Endothelial cell (in vitro differentiated cells): ENCODE results near the gene PGF. TPM values are rescaled to one million over a fixed set of nuclear protein-coding genes. Genes with fewer than 3 reads are reported as not detected.

ENCODE experiments used
- DNase-seq: peaks from one replicate; pipeline ENCODE4 v3.0.0; 2021; ENCODE audit warnings: low spot score
- H3K27ac Mint-ChIP-seq: one replicate; pipeline ENCODE4 v1.8.0; 2021; ENCODE audit warnings: mixed read lengths, inconsistent platforms; ENCODE audit not compliant: unreplicated experiment
- H3K27me3 Mint-ChIP-seq: one replicate; pipeline ENCODE4 v1.8.0; 2021; ENCODE audit warnings: mild to moderate bottlenecking, moderate library complexity, mixed read lengths, inconsistent platforms; ENCODE audit not compliant: unreplicated experiment
- H3K36me3 Mint-ChIP-seq: one replicate; pipeline ENCODE4 v1.8.0; 2021; ENCODE audit warnings: mild to moderate bottlenecking, low read depth, mixed read lengths, inconsistent platforms; ENCODE audit not compliant: unreplicated experiment
- H3K4me1 Mint-ChIP-seq: one replicate; pipeline ENCODE4 v1.8.0; 2021; ENCODE audit warnings: mild to moderate bottlenecking, mixed read lengths, inconsistent platforms; ENCODE audit not compliant: unreplicated experiment
- H3K4me3 Mint-ChIP-seq: one replicate; pipeline ENCODE4 v1.8.0; 2021; ENCODE audit warnings: mild to moderate bottlenecking, mixed read lengths, inconsistent platforms; ENCODE audit not compliant: unreplicated experiment
- H3K9me3 Mint-ChIP-seq: one replicate; pipeline ENCODE4 v1.8.0; 2021; ENCODE audit warnings: mixed read lengths, inconsistent platforms; ENCODE audit not compliant: unreplicated experiment
- total RNA-seq: library from RNA; stranded (reverse); fragmentation: NEBNext Ultra II Directional; extraction: Animal tissue kit (Norgen Biotek cat#: 25700); gene quantifications from one replicate; pipeline ENCODE4 v1.2.1, GENCODE V29; 2021; ENCODE audit not compliant: unreplicated experiment
- TF ChIP-seq, protein P1 (sequence below): fragments of 200-600 bp; sonication (generic); IDR thresholded peaks from one replicate; pipeline ENCODE4 v1.5.0; 2021; ENCODE audit warnings: antibody characterized with exemption; ENCODE audit not compliant: unreplicated experiment

The PGF gene
- total RNA-seq, 1 donor from 2014 or later: 6.5 TPM

- no peak for DNase-seq
- no peaks in the 10 kb centered on the region for H3K9me3 Mint-ChIP-seq
- TF ChIP-seq, protein P1, sequence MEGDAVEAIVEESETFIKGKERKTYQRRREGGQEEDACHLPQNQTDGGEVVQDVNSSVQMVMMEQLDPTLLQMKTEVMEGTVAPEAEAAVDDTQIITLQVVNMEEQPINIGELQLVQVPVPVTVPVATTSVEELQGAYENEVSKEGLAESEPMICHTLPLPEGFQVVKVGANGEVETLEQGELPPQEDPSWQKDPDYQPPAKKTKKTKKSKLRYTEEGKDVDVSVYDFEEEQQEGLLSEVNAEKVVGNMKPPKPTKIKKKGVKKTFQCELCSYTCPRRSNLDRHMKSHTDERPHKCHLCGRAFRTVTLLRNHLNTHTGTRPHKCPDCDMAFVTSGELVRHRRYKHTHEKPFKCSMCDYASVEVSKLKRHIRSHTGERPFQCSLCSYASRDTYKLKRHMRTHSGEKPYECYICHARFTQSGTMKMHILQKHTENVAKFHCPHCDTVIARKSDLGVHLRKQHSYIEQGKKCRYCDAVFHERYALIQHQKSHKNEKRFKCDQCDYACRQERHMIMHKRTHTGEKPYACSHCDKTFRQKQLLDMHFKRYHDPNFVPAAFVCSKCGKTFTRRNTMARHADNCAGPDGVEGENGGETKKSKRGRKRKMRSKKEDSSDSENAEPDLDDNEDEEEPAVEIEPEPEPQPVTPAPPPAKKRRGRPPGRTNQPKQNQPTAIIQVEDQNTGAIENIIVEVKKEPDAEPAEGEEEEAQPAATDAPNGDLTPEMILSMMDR: no peak
- no peak overlapping the region for H3K4me3 Mint-ChIP-seq
- H3K27me3 Mint-ChIP-seq: no peaks in the 10 kb centered on the region
- no peaks in the 10 kb centered on the region for H3K4me1 Mint-ChIP-seq
- H3K27ac Mint-ChIP-seq: no peak overlapping the region
- H3K36me3 Mint-ChIP-seq: peaks cover 35% of the 10 kb centered on the region
Observed at GRCh38 chr14:74891870-74892269, 63.5 kb downstream of the PGF start.

Other genes with a start within 250 kb of the PGF start
- 41.6 TPM for gene AREL1, start 242.5 kb downstream of the PGF start, total RNA-seq
- 35.7 TPM for gene FCF1, start 242.5 kb downstream of the PGF start, total RNA-seq
- 74.9 TPM for gene YLPM1, start 192.3 kb downstream of the PGF start, total RNA-seq
- gene PROX2, start 79.5 kb downstream of the PGF start, total RNA-seq: 0.08 TPM
- 125 TPM for gene DLST, start 73.7 kb downstream of the PGF start, total RNA-seq
- 2.3 TPM for gene RPS6KL1, start 32.3 kb downstream of the PGF start, total RNA-seq
- gene EIF2B2, start 47.3 kb upstream of the PGF start, total RNA-seq: 31.8 TPM
- gene MLH3, start 95.9 kb upstream of the PGF start, total RNA-seq: 17.2 TPM
- 5.8 TPM for gene ACYP1, start 108.4 kb upstream of the PGF start, total RNA-seq
- 1.6 TPM for gene ZC2HC1C, start 114.0 kb upstream of the PGF start, total RNA-seq
- 74.3 TPM for gene NEK9, start 171.5 kb upstream of the PGF start, total RNA-seq
- gene TMED10, start 221.0 kb upstream of the PGF start, total RNA-seq: 312 TPM